Measurements from ENCODE around the gene FAM110C.
A peak's percentile ranks its signal among the peaks of the same experiment; 100 is the strongest.
"Not testable (repeated sequence)": the region's sequence is repeated elsewhere in the genome, so short reads cannot be mapped to it uniquely, and the experiment has no call there.

The FAM110C gene

GRCh38 chr2:46471-47345, at the start of gene FAM110C:
TSS of gene FAM110C (minus strand) at chr2:46505. CDS start at chr2:46385, 120 bp downstream.
- DNase-seq = peak; percentile 67

GRCh38 chr2:92326-92725, 46.0 kb upstream of the FAM110C start:
- DNase-seq = no peak

GRCh38 chr2:90645-91312, 44.5 kb upstream of the FAM110C start:
- DNase-seq = no peak

- DNase-seq = no peak
These were observed 39.5 kb upstream of the FAM110C start for GRCh38 chr2:85761-86160.

- no peak for DNase-seq
These were observed 37.8 kb upstream of the FAM110C start for GRCh38 chr2:84121-84520.

- DNase-seq = no peak
These were observed 34.8 kb upstream of the FAM110C start for GRCh38 chr2:80971-81736.

- DNase-seq = no peak
These were observed 34.1 kb upstream of the FAM110C start for GRCh38 chr2:80378-80777.

GRCh38 chr2:71309-72035, 25.2 kb upstream of the FAM110C start:
- DNase-seq = no peak

- DNase-seq = no peak
These were observed 23.4 kb upstream of the FAM110C start for GRCh38 chr2:69366-70344.

GRCh38 chr2:68637-69036, 22.3 kb upstream of the FAM110C start:
- not testable (repeated sequence) for DNase-seq

- DNase-seq = no peak
These were observed 20.5 kb upstream of the FAM110C start for GRCh38 chr2:66853-67252.

GRCh38 chr2:65121-65520, 18.8 kb upstream of the FAM110C start:
- no peak for DNase-seq

- DNase-seq = no peak
These were observed 9.5 kb upstream of the FAM110C start for GRCh38 chr2:55587-56448.

GRCh38 chr2:51613-52012, 5.3 kb upstream of the FAM110C start:
- no peak for DNase-seq

- DNase-seq = no peak
These were observed 1.4 kb upstream of the FAM110C start for GRCh38 chr2:47737-48136.

GRCh38 chr2:47346-47725, 1.0 kb upstream of the FAM110C start:
- no peak for DNase-seq

- DNase-seq = peak; percentile 61
These were observed 204 bp downstream of the FAM110C start for GRCh38 chr2:46131-46470.

GRCh38 chr2:45342-46130, 769 bp downstream of the FAM110C start:
- no peak for DNase-seq

- no peak for DNase-seq
These were observed 1.5 kb downstream of the FAM110C start for GRCh38 chr2:44748-45341.
